HL-60 (cell line): Measurements from ENCODE around the gene AGRN.
"Not testable (repeated sequence)": the region's sequence is repeated elsewhere in the genome, so short reads cannot be mapped to it uniquely, and the experiment has no call there.

ENCODE experiments used
- CTCF ChIP-seq: IDR thresholded peaks from one replicate; pipeline ENCODE4 v1.5.1; 2011; ENCODE audit warnings: low read length, control low read depth, inconsistent platforms; ENCODE audit not compliant: insufficient read depth
- POLR2AphosphoS5 ChIP-seq: IDR thresholded peaks from 2 replicates; pipeline ENCODE4 v1.6.1; 2012; ENCODE audit warnings: low read depth
- REST ChIP-seq: IDR thresholded peaks from 2 replicates; pipeline ENCODE4 v1.6.1; 2012; ENCODE audit warnings: low read depth; ENCODE audit not compliant: insufficient replicate concordance

GRCh38 chr1:1017397-1018320 lies 2.3 kb upstream of the AGRN start:
- TF ChIP-seq POLR2AphosphoS5, CTCF, REST: not testable (repeated sequence)
